SK-N-SH treated with all-trans-retinoic acid at 6 μM for 48 hours (cell line): ENCODE data around the gene FAM234B.

Source experiments
- ATAC-seq: fragments of 200-7000 bp; cut with Tn5 transposase; 3 replicates; pipeline ENCODE4 v1.9.1; 2020; ENCODE audit warnings: mild to moderate bottlenecking, moderate library complexity
- ARNTL ChIP-seq: fragments of 450-650 bp; formaldehyde crosslinking; IDR thresholded peaks from 2 replicates; pipeline ENCODE4 v1.5.0; 2020; ENCODE audit warnings: low read depth, mild to moderate bottlenecking, moderate library complexity, borderline replicate concordance
- BACH2 ChIP-seq: fragments of 250-450 bp; sonication (Bioruptor Pico); IDR thresholded peaks from 2 replicates; pipeline ENCODE4 v1.9.0; 2021; ENCODE audit warnings: mild to moderate bottlenecking, borderline replicate concordance
- CREB5 ChIP-seq: fragments of 250-450 bp; sonication (Bioruptor Pico); IDR thresholded peaks from 2 replicates; pipeline ENCODE4 v1.5.1; 2020; ENCODE audit warnings: low read depth, mild to moderate bottlenecking, moderate library complexity
- CSDC2 ChIP-seq: fragments of 250-450 bp; sonication (Bioruptor Pico); IDR thresholded peaks from 2 replicates; pipeline ENCODE4 v1.5.0; 2020; ENCODE audit warnings: mild to moderate bottlenecking, moderate library complexity
- CSRNP3 ChIP-seq: fragments of 250-450 bp; sonication (Bioruptor Pico); IDR thresholded peaks from 2 replicates; pipeline ENCODE4 v1.5.1; 2021; ENCODE audit warnings: mild to moderate bottlenecking, moderate library complexity
- ESRRG ChIP-seq: fragments of 250-450 bp; sonication (Bioruptor Pico); IDR thresholded peaks from 2 replicates; pipeline ENCODE4 v1.6.1; 2021; ENCODE audit warnings: mild to moderate bottlenecking
- GLIS3 ChIP-seq: fragments of 250-450 bp; sonication (Bioruptor Pico); IDR thresholded peaks from 2 replicates; pipeline ENCODE4 v1.5.0; 2020; ENCODE audit warnings: mild to moderate bottlenecking, moderate library complexity
- ISL1 ChIP-seq: fragments of 250-450 bp; sonication (Bioruptor Pico); IDR thresholded peaks from 2 replicates; pipeline ENCODE4 v2.1.2; 2022; ENCODE audit warnings: mild to moderate bottlenecking, moderate library complexity
- OSR1 ChIP-seq: fragments of 250-450 bp; sonication (Bioruptor Pico); IDR thresholded peaks from 2 replicates; pipeline ENCODE4 v1.8.0; 2022; ENCODE audit warnings: moderate library complexity, mild to moderate bottlenecking, inconsistent platforms
- PATZ1 ChIP-seq: fragments of 250-450 bp; sonication (Bioruptor Pico); IDR thresholded peaks from 2 replicates; pipeline ENCODE4 v1.8.0; 2020; ENCODE audit warnings: mild to moderate bottlenecking, moderate library complexity, borderline replicate concordance
- POU6F1 ChIP-seq: fragments of 250-450 bp; sonication (Bioruptor Pico); IDR thresholded peaks from 2 replicates; pipeline ENCODE4 v1.8.0; 2021; ENCODE audit warnings: low read depth, mild to moderate bottlenecking, moderate library complexity, borderline replicate concordance
- PPARA ChIP-seq: fragments of 250-450 bp; sonication (Bioruptor Pico); IDR thresholded peaks from 2 replicates; pipeline ENCODE4 v1.5.0; 2020; ENCODE audit warnings: mild to moderate bottlenecking, borderline replicate concordance
- RARB ChIP-seq: fragments of 250-450 bp; sonication (Bioruptor Pico); IDR thresholded peaks from 2 replicates; pipeline ENCODE4 v1.8.0; 2021; ENCODE audit warnings: mild to moderate bottlenecking, moderate library complexity
- SNAI2 ChIP-seq: fragments of 250-450 bp; sonication (Bioruptor Pico); IDR thresholded peaks from 2 replicates; pipeline ENCODE4 v1.5.0; 2020; ENCODE audit warnings: mild to moderate bottlenecking, moderate library complexity
- TCF4 ChIP-seq: fragments of 250-450 bp; sonication (Bioruptor Pico); IDR thresholded peaks from 2 replicates; pipeline ENCODE4 v1.8.0; 2021; ENCODE audit warnings: mild to moderate bottlenecking, moderate library complexity, borderline replicate concordance
- TOX ChIP-seq: fragments of 250-450 bp; sonication (Bioruptor Pico); IDR thresholded peaks from 2 replicates; pipeline ENCODE4 v1.8.0; 2021; ENCODE audit warnings: mild to moderate bottlenecking, moderate library complexity, borderline replicate concordance
- ZC3H10 ChIP-seq: fragments of 250-450 bp; sonication (Bioruptor Pico); IDR thresholded peaks from 2 replicates; pipeline ENCODE4 v1.5.1; 2021; ENCODE audit warnings: mild to moderate bottlenecking, moderate library complexity
- ZFP3 ChIP-seq: fragments of 250-450 bp; sonication (Bioruptor Pico); IDR thresholded peaks from 2 replicates; pipeline ENCODE4 v1.5.0; 2020; ENCODE audit warnings: mild to moderate bottlenecking, moderate library complexity
- ZFP30 ChIP-seq: fragments of 450-650 bp; formaldehyde crosslinking; IDR thresholded peaks from 2 replicates; pipeline ENCODE4 v1.5.0; 2022; ENCODE audit warnings: mild to moderate bottlenecking, moderate library complexity
- ZNF565 ChIP-seq: fragments of 450-650 bp; formaldehyde crosslinking; conservative IDR thresholded peaks from 2 replicates; pipeline ENCODE4 v1.5.0; 2020; ENCODE audit warnings: low read depth, mild to moderate bottlenecking, moderate library complexity
- ZNF70 ChIP-seq: fragments of 450-650 bp; formaldehyde crosslinking; IDR thresholded peaks from 2 replicates; pipeline ENCODE4 v1.5.0; 2020; ENCODE audit warnings: mild to moderate bottlenecking, moderate library complexity
- ZNF8 ChIP-seq: fragments of 450-650 bp; formaldehyde crosslinking; IDR thresholded peaks from 2 replicates; pipeline ENCODE4 v1.5.0; 2020; ENCODE audit warnings: mild to moderate bottlenecking, moderate library complexity

The FAM234B gene

GRCh38 chr12:13027032-13027431 lies 17.1 kb upstream of the FAM234B start:
- no peak for TF ChIP-seq TCF4 (CRISPR knock-in tag)
- TF ChIP-seq ZNF8 (CRISPR knock-in tag): no peak
- TF ChIP-seq POU6F1: no peak
- no peak for TF ChIP-seq ISL1
- no peak for TF ChIP-seq ZC3H10
- no peak for TF ChIP-seq ZNF70 (CRISPR knock-in tag)
- no peak for TF ChIP-seq ARNTL (CRISPR knock-in tag)
- no peak for TF ChIP-seq RARB (CRISPR knock-in tag)
- TF ChIP-seq OSR1 (CRISPR knock-in tag): no peak
- no peak for ATAC-seq

GRCh38 chr12:13027508-13027907 lies 16.7 kb upstream of the FAM234B start:
- ATAC-seq: no peak
- TF ChIP-seq ZNF70 (CRISPR knock-in tag): no peak
- TF ChIP-seq ZFP30 (CRISPR knock-in tag): no peak
- no peak for TF ChIP-seq ZNF8 (CRISPR knock-in tag)
- no peak for TF ChIP-seq PPARA (CRISPR knock-in tag)
- TF ChIP-seq CSDC2 (CRISPR knock-in tag): no peak
- TF ChIP-seq CREB5 (CRISPR knock-in tag): no peak
- no peak for TF ChIP-seq ZC3H10
- no peak for TF ChIP-seq GLIS3 (CRISPR knock-in tag)
- no peak for TF ChIP-seq CSRNP3 (CRISPR knock-in tag)

GRCh38 chr12:13028825-13029570 lies 15.2 kb upstream of the FAM234B start:
- no peak for ATAC-seq
- TF ChIP-seq CSDC2 (CRISPR knock-in tag) (no peak), ARNTL (CRISPR knock-in tag) (no peak), BACH2 (CRISPR knock-in tag) (no peak), ZNF565 (no peak), ZFP30 (CRISPR knock-in tag) (no peak), ZFP3 (CRISPR knock-in tag) (no peak), RARB (CRISPR knock-in tag) (no peak), CSRNP3 (CRISPR knock-in tag) (no peak), ZNF70 (CRISPR knock-in tag) (no peak), TOX (CRISPR knock-in tag) (no peak), ZC3H10 (no peak), PATZ1 (CRISPR knock-in tag) (no peak), SNAI2 (CRISPR knock-in tag) (no peak), ESRRG (CRISPR knock-in tag) (no peak), OSR1 (CRISPR knock-in tag) (no peak), ZNF8 (CRISPR knock-in tag) (no peak), POU6F1 (no peak)
